IPS DF 19.7 (cell line): ENCODE measurements around the gene NPR1.
"Not testable (repeated sequence)": the region's sequence is repeated elsewhere in the genome, so short reads cannot be mapped to it uniquely, and the experiment has no call there.

ENCODE experiments used
- DNase-seq: peaks from one replicate; pipeline ENCODE4 v3.0.0-alpha.2; 2013; ENCODE audit warnings: low read depth, low spot score

The NPR1 gene

GRCh38 chr1:153679337-153680119, 1.0 kb downstream of the NPR1 start:
- DNase-seq: no peak

GRCh38 chr1:153680120-153680403, 1.6 kb downstream of the NPR1 start:
- no peak for DNase-seq

GRCh38 chr1:153682730-153683129, 4.2 kb downstream of the NPR1 start:
- DNase-seq: no peak

GRCh38 chr1:153683854-153684253, 5.4 kb downstream of the NPR1 start:
- DNase-seq: no peak

- DNase-seq: no peak
Measured at GRCh38 chr1:153684892-153685291, 6.4 kb downstream of the NPR1 start.

- DNase-seq: no peak
Measured at GRCh38 chr1:153685544-153686340, 7.3 kb downstream of the NPR1 start.

GRCh38 chr1:153687346-153688125, 9.0 kb downstream of the NPR1 start:
- no peak for DNase-seq

- no peak for DNase-seq
Measured at GRCh38 chr1:153688276-153688675, 9.8 kb downstream of the NPR1 start.

GRCh38 chr1:153688736-153689328, 10.3 kb downstream of the NPR1 start:
- no peak for DNase-seq

GRCh38 chr1:153693466-153693865, 15.0 kb downstream of the NPR1 start:
- DNase-seq: no peak

- no peak for DNase-seq
Measured at GRCh38 chr1:153696741-153697140, 18.3 kb downstream of the NPR1 start.

GRCh38 chr1:153697191-153698019, 18.9 kb downstream of the NPR1 start:
- no peak for DNase-seq

GRCh38 chr1:153698020-153698922, 19.8 kb downstream of the NPR1 start:
- no peak for DNase-seq

GRCh38 chr1:153698923-153699714, 20.6 kb downstream of the NPR1 start:
- no peak for DNase-seq

- DNase-seq: no peak
Measured at GRCh38 chr1:153699768-153700167, 21.3 kb downstream of the NPR1 start.

GRCh38 chr1:153705484-153705883, 27.0 kb downstream of the NPR1 start:
- DNase-seq: no peak

GRCh38 chr1:153711026-153711425, 32.5 kb downstream of the NPR1 start:
- DNase-seq: no peak

- not testable (repeated sequence) for DNase-seq
Measured at GRCh38 chr1:153716211-153716610, 37.7 kb downstream of the NPR1 start.

GRCh38 chr1:153717330-153717729, 38.8 kb downstream of the NPR1 start:
- no peak for DNase-seq
